Subcutaneous abdominal adipose tissue (tissue), 5 donors: ENCODE data around the gene MGRN1.

Experiments
- H3K27ac ChIP-seq: one replicate; pipeline ENCODE4 v1.7.0; 2013; ENCODE audit warnings: low read depth, mild to moderate bottlenecking, inconsistent platforms, low read length, moderate library complexity
- H3K27me3 ChIP-seq, 5 donors: one replicate each; pipeline ENCODE4 v1.7.0; 2013; ENCODE audit warnings: low read length in 5 of 5, inconsistent platforms in 1 of 5; ENCODE audit not compliant: control insufficient read depth in 5 of 5, insufficient read depth in 4 of 5
- H3K36me3 ChIP-seq, 5 donors: one replicate each; pipeline ENCODE4 v1.7.0; 2013; ENCODE audit warnings: low read length in 5 of 5; ENCODE audit not compliant: control insufficient read depth in 5 of 5, insufficient read depth in 5 of 5
- H3K4me1 ChIP-seq, 5 donors: one replicate each; pipeline ENCODE4 v1.7.0; 2013; ENCODE audit warnings: low read length in 5 of 5, mild to moderate bottlenecking in 3 of 5, moderate library complexity in 1 of 5; ENCODE audit not compliant: control insufficient read depth in 5 of 5, insufficient read depth in 5 of 5
- H3K4me3 ChIP-seq, 5 donors: one replicate each; pipeline ENCODE4 v1.7.0; 2013; ENCODE audit warnings: low read length in 5 of 5, low read depth in 1 of 5
- H3K9ac ChIP-seq, 5 donors: one replicate each; pipeline ENCODE4 v1.7.0; 2013; ENCODE audit warnings: low read length in 5 of 5, mild to moderate bottlenecking in 4 of 5, moderate library complexity in 3 of 5
- H3K9me3 ChIP-seq, 5 donors: one replicate each; pipeline ENCODE4 v1.7.0; 2013; ENCODE audit warnings: low read length in 5 of 5; ENCODE audit not compliant: control insufficient read depth in 5 of 5
- donor health status: healthy.
- donor health status: healthy.
- donor health status: healthy.
- donor health status: healthy.
- donor health status: healthy.

MGRN1 gene

GRCh38 chr16:4690946-4691665 is 66.5 kb downstream of the MGRN1 start:
- H3K4me3 ChIP-seq = no peak overlapping the region
- no peak overlapping the region for H3K9ac ChIP-seq
- peaks cover 0 to 50% (median 38%) of the 10 kb centered on the region in 5 donors for H3K36me3 ChIP-seq
- no peaks in the 10 kb centered on the region for H3K9me3 ChIP-seq
- H3K27me3 ChIP-seq = no peaks in the 10 kb centered on the region
- no peak overlapping the region for H3K27ac ChIP-seq
- H3K4me1 ChIP-seq = peaks cover 3 to 56% (median 41%) of the 10 kb centered on the region in 5 donors

GRCh38 chr16:4691666-4692412 is 67.2 kb downstream of the MGRN1 start:
- H3K9ac ChIP-seq = no peak overlapping the region
- H3K27me3 ChIP-seq = no peaks in the 10 kb centered on the region
- no peak overlapping the region for H3K27ac ChIP-seq
- peaks cover 0 to 50% (median 33%) of the 10 kb centered on the region in 5 donors for H3K36me3 ChIP-seq
- no peak overlapping the region for H3K4me3 ChIP-seq
- H3K9me3 ChIP-seq = no peaks in the 10 kb centered on the region
- peaks cover 3 to 64% (median 45%) of the 10 kb centered on the region in 5 donors for H3K4me1 ChIP-seq

DNA sequence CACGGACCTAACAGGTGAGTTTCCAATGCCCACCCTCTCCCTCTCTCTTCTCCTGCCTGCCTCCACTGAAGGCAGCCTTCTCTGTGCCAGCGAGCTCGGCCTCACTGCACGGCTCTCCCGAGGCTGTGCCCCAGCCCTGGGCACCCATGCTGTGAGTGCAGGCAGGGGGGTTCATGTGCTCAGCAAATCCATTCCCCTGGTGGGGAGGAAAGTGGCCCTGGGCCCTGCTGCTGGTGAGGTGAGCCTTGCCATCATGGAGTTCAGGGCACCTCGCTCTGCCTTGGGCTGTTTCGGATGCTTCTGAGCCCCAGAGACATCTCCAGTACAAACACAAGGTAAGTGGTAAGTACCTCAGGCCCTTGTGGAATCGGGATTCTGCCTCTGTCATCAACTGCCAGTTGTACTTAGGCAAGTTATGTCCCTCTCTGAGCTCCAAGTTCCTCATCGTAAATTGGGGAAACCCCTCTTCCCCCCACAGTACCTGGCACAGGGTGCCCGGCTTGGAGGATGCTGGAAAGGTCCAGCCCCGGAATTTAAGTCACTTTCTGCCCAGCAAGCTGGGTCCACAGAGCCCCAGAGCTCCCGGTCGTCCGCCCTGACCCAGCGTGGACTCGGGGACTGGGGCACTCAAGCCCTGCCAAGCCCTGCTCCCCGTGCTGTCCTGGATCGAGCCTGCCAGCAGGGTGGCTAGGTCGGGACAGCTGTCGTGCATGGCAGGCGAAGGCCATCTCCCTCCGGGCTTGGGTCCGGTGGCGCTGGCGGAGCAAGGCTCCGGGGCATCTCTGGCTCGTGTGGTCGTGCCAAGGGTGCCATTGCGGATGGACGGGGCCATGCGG is 68.1 kb downstream of the MGRN1 start:
- H3K27ac ChIP-seq = no peak overlapping the region
- H3K9ac ChIP-seq = peak overlapping the region in 4 of 5 donors; percentile 11 to 61 (median 40)
- H3K4me3 ChIP-seq = peak overlapping the region; percentile 7 to 94 (median 68)
- peaks cover 3 to 64% (median 45%) of the 10 kb centered on the region in 5 donors for H3K4me1 ChIP-seq
- H3K27me3 ChIP-seq = no peaks in the 10 kb centered on the region
- H3K9me3 ChIP-seq = no peaks in the 10 kb centered on the region
- H3K36me3 ChIP-seq = peaks cover 0 to 51% (median 37%) of the 10 kb centered on the region in 5 donors

DNA sequence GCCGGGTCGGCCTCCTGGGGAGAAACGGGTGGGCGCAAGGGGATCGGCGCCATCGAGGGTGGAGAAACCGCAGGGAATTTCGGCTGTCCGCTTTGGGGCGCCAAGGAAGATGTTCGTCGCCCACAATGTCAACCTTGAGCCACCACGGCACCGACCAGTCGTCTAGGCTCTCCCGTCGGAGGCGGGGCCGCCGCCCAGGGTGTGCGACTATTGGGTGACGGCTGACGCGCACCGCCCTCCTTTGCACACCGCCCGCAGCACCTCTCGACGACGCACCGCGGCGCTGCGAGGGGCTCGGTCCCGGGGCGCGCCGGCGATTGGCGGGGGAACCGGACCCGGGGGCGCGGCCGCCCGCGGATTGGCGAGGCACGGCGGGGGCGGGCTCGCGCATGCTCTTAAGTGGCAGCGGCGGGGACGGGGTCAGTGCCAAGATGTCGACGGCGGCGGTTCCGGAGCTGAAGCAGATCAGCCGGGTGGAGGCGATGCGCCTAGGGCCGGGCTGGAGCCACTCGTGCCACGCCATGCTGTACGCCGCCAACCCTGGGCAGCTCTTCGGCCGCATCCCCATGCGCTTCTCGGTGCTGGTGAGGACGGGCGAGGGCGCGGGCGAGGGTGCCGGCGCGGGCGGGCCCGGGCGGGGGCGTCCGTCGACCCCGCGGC is 68.8 kb downstream of the MGRN1 start, which contains the start of gene NUDT16L1:
Gene NUDT16L1, plus strand, starts transcription at position 267 of the 660 bp plus-strand sequence. Its CDS starts 165 bp downstream, at position 432.
- Histone ChIP-seq H3K27ac (peak within 1 kb of the TSS; percentile 41), H3K36me3 (peaks cover 0 to 51% (median 38%) of the 10 kb centered on the region in 5 donors), H3K27me3 (no peaks in the 10 kb centered on the region), H3K9me3 (no peaks in the 10 kb centered on the region), H3K9ac (peak within 1 kb of the TSS in 4 of 5 donors; percentile 46 to 78 (median 64)), H3K4me3 (peak within 1 kb of the TSS; percentile 7 to 96 (median 92)), H3K4me1 (peaks cover 3 to 58% (median 40%) of the 10 kb centered on the region in 5 donors)

DNA sequence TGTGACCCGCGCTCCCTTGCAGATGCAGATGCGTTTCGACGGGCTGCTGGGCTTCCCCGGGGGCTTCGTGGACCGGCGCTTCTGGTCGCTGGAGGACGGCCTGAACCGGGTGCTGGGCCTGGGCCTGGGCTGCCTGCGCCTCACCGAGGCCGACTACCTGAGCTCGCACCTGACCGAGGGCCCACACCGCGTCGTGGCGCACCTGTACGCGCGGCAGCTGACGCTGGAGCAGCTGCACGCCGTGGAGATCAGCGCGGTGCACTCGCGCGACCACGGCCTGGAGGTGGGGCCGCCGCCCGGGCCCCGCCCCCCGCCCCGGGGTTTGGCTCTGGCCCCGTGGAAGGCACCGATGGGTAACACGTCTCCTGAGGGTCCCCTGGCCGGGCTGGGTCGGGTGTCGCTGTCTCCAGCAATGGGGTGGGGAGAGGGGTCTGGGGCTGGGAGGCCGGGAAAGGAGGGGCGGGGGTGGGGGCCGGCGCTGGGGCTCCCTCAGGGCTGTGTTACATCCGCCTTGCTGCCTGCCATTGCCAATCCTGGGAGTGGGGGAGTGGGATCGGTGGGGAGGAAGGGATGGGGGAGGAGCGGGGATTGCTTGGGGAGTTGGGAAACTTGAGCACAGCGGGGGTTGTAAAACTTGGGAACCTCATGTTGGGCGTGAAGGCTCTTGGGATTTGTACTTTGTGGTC is 69.5 kb downstream of the MGRN1 start:
- Histone ChIP-seq H3K9ac (peak overlapping the region in 4 of 5 donors; percentile 46 to 78 (median 64)), H3K9me3 (no peaks in the 10 kb centered on the region), H3K27ac (peak overlapping the region; percentile 41), H3K4me1 (peaks cover 3 to 55% (median 40%) of the 10 kb centered on the region in 5 donors), H3K27me3 (no peaks in the 10 kb centered on the region), H3K4me3 (peak overlapping the region in 4 of 5 donors; percentile 71 to 96 (median 93)), H3K36me3 (peaks cover 0 to 51% (median 39%) of the 10 kb centered on the region in 5 donors)

DNA sequence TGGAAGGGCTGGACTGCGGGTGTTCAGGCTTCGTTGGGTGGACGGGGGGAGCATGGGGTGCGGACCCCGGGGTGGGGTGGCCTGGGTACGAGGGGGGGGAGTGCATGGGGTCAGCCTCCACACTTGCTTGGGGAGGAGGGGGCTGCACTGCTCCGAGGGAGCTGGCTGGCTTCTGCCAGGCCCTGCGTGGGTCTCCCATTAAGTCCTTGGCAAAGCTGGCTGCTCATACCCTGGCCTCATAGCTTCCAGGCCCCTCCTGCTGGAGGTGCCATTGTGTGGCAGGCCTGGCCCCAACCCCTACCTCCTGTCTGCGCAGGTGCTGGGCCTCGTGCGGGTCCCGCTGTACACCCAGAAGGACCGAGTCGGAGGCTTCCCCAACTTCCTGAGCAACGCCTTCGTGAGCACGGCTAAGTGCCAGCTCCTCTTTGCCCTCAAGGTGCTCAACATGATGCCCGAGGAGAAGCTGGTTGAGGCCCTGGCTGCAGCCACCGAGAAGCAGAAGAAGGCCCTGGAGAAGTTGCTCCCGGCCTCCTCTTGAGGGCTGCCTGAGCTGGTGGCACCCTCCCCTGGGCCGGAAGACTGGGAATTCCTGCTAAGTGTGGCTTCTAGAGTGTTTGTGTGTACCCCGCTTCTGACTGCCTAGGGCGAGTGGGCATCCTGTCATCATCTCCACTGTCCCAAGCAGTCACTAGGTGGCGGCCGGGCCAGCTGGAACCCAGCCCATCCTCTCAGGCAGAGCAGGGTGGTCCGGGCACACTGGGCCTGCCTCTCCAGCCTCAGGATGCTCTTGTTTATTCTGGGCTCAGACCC is 70.2 kb downstream of the MGRN1 start:
- peaks cover 3 to 55% (median 40%) of the 10 kb centered on the region in 5 donors for H3K4me1 ChIP-seq
- H3K9me3 ChIP-seq = no peaks in the 10 kb centered on the region
- peak overlapping the region in 2 of 5 donors; percentile 92 to 94 for H3K4me3 ChIP-seq
- no peak overlapping the region for H3K27ac ChIP-seq
- H3K9ac ChIP-seq = peak overlapping the region in 1 of 5 donors; percentile 47
- H3K27me3 ChIP-seq = no peaks in the 10 kb centered on the region
- H3K36me3 ChIP-seq = peaks cover 0 to 55% (median 42%) of the 10 kb centered on the region in 5 donors

GRCh38 chr16:4695473-4696171 is 71.0 kb downstream of the MGRN1 start:
- Histone ChIP-seq H3K4me1 (peaks cover 3 to 51% (median 36%) of the 10 kb centered on the region in 5 donors), H3K9me3 (no peaks in the 10 kb centered on the region), H3K27ac (no peak overlapping the region), H3K4me3 (no peak overlapping the region), H3K27me3 (no peaks in the 10 kb centered on the region), H3K36me3 (peaks cover 0 to 57% (median 43%) of the 10 kb centered on the region in 5 donors), H3K9ac (no peak overlapping the region)
